ENCODE results near the gene MED1. TPM values are rescaled to one million over a fixed set of nuclear protein-coding genes. Genes with fewer than 3 reads are reported as not detected.
"Not testable (repeated sequence)": the region's sequence is repeated elsewhere in the genome, so short reads cannot be mapped to it uniquely, and the experiment has no call there.

MED1 gene
- total and polyA plus RNA-seq, 2 donors (not counting 1 experiment from before 2014, with no cell fraction given), result 13.1 to 59.1 TPM

GRCh38 chr17:39380144-39380543, 70.9 kb downstream of the MED1 start:
- H3K9ac ChIP-seq (ENCODE audit: low read length), result no peak overlapping the region
- H3K79me2 ChIP-seq (ENCODE audit: control insufficient read depth, insufficient read depth, low read length), result peaks cover 88% of the 10 kb centered on the region
- WGBS (ENCODE audit: insufficient coverage), result 77% methylated on average over 1 of the region's 2 CpGs
- TF ChIP-seq CTCF (IDR thresholded peaks at IDR 0.05) (no peak), EZH2 (IDR thresholded peaks at IDR 0.05; ENCODE audit: borderline replicate concordance, insufficient read depth, low read depth, low read length, poor library complexity, severe bottlenecking) (no peak)
- CTCF ChIA-PET, result interaction anchor here (0.6 kb wide), 1 partner anchor 58 kb away, joined by 3 read pairs; no protein-coding TSS in a partner anchor
- Mint-ChIP-seq H3K9me3 (ENCODE audit: insufficient read depth) (no peaks in the 10 kb centered on the region), H3K27ac (no peak overlapping the region), H3K4me3 (no peak overlapping the region), H3K27me3 (no peaks in the 10 kb centered on the region), H3K4me1 (peaks cover 32% of the 10 kb centered on the region)
- H3K4me1 ChIP-seq (ENCODE audit: control insufficient read depth in 2 of 2, insufficient read depth in 2 of 2, low read length in 2 of 2), result peaks cover 6% of the 10 kb centered on the region in 2 donors
- no peak overlapping the region for H2AFZ ChIP-seq (ENCODE audit: insufficient read depth, low read depth, low read length, poor library complexity, severe bottlenecking)
- no peaks in the 10 kb centered on the region for H3K36me3 ChIP-seq (replicated peaks in 1 of 2; ENCODE audit: control extremely low read depth in 1 of 2, control insufficient read depth in 1 of 2, extremely low read depth in 1 of 2, insufficient read depth in 2 of 2, low read length in 1 of 2)
- intact Hi-C loops (cut with micrococcal nuclease), result no loop called here
- POLR2A ChIA-PET, result no interaction called here
- no peak overlapping the region for H3K4me3 ChIP-seq (ENCODE audit: control extremely low read depth in 1 of 5, extremely low read depth in 1 of 5, insufficient read depth in 1 of 5, low read depth in 2 of 5, low read length in 4 of 5)
- peaks cover 55% of the 10 kb centered on the region for H4K20me1 ChIP-seq (ENCODE audit: control insufficient read depth, insufficient read depth, low read length, poor library complexity, severe bottlenecking)
- no peak overlapping the region for H3K4me2 ChIP-seq (replicated peaks; ENCODE audit: low read depth, low read length, poor library complexity, severe bottlenecking)
- DNase-seq (no peak), ATAC-seq (ENCODE audit: low read depth) (no peak)
- no peaks in the 10 kb centered on the region for H3K9me3 ChIP-seq (ENCODE audit: control extremely low read depth in 1 of 3, control insufficient read depth in 2 of 3, insufficient read depth in 1 of 3, low read length in 2 of 3)
- no peak overlapping the region for H3K27ac ChIP-seq (ENCODE audit: low read length in 2 of 2)
- no peaks in the 10 kb centered on the region for H3K27me3 ChIP-seq (replicated peaks in 1 of 4; ENCODE audit: control extremely low read depth in 1 of 4, control insufficient read depth in 3 of 4, insufficient read depth in 4 of 4, low read length in 3 of 4)

- H3K27me3 ChIP-seq (replicated peaks in 1 of 4; ENCODE audit: control extremely low read depth in 1 of 4, control insufficient read depth in 3 of 4, insufficient read depth in 4 of 4, low read length in 3 of 4), result no peaks in the 10 kb centered on the region
- H3K9me3 Mint-ChIP-seq (ENCODE audit: insufficient read depth), result no peaks in the 10 kb centered on the region
- H4K20me1 ChIP-seq (ENCODE audit: control insufficient read depth, insufficient read depth, low read length, poor library complexity, severe bottlenecking), result peaks cover 62% of the 10 kb centered on the region
- no peak overlapping the region for H2AFZ ChIP-seq (ENCODE audit: insufficient read depth, low read depth, low read length, poor library complexity, severe bottlenecking)
- H3K27me3 Mint-ChIP-seq, result no peaks in the 10 kb centered on the region
- H3K4me1 ChIP-seq (ENCODE audit: control insufficient read depth in 2 of 2, insufficient read depth in 2 of 2, low read length in 2 of 2), result peaks cover 6% of the 10 kb centered on the region in 2 donors
- H3K79me2 ChIP-seq (ENCODE audit: control insufficient read depth, insufficient read depth, low read length), result peaks cover 97% of the 10 kb centered on the region
- no peaks in the 10 kb centered on the region for H3K36me3 ChIP-seq (replicated peaks in 1 of 2; ENCODE audit: control extremely low read depth in 1 of 2, control insufficient read depth in 1 of 2, extremely low read depth in 1 of 2, insufficient read depth in 2 of 2, low read length in 1 of 2)
- H3K27ac Mint-ChIP-seq, result no peak overlapping the region
- H3K4me1 Mint-ChIP-seq, result peaks cover 31% of the 10 kb centered on the region
- no peak for TF ChIP-seq EZH2 (IDR thresholded peaks at IDR 0.05; ENCODE audit: borderline replicate concordance, insufficient read depth, low read depth, low read length, poor library complexity, severe bottlenecking)
- no peak for TF ChIP-seq CTCF (IDR thresholded peaks at IDR 0.05)
- WGBS (ENCODE audit: insufficient coverage), result 57% methylated on average over 1 of the region's 2 CpGs
- H3K4me3 ChIP-seq (ENCODE audit: control extremely low read depth in 1 of 5, extremely low read depth in 1 of 5, insufficient read depth in 1 of 5, low read depth in 2 of 5, low read length in 4 of 5), result no peak overlapping the region
- no peak for ATAC-seq (ENCODE audit: low read depth)
- no peak overlapping the region for H3K4me3 Mint-ChIP-seq
- no peak for DNase-seq
- ChIA-PET CTCF (interaction anchor here (0.8 to 1.0 kb wide), 3 partner anchors 11 to 170 kb away, joined by 3 read pairs; no protein-coding TSS in a partner anchor), POLR2A (no interaction called here)
- no peak overlapping the region for H3K9ac ChIP-seq (ENCODE audit: low read length)
- no peak overlapping the region for H3K4me2 ChIP-seq (replicated peaks; ENCODE audit: low read depth, low read length, poor library complexity, severe bottlenecking)
- no peaks in the 10 kb centered on the region for H3K9me3 ChIP-seq (ENCODE audit: control extremely low read depth in 1 of 3, control insufficient read depth in 2 of 3, insufficient read depth in 1 of 3, low read length in 2 of 3)
- intact Hi-C loops (cut with micrococcal nuclease), result no loop called here
- H3K27ac ChIP-seq (ENCODE audit: low read length in 2 of 2), result no peak overlapping the region
Measured at GRCh38 chr17:39376434-39376833, 74.6 kb downstream of the MED1 start.

GRCh38 chr17:39367805-39368204, 83.3 kb downstream of the MED1 start:
- intact Hi-C loops (cut with micrococcal nuclease); POLR2A ChIA-PET; H3K27me3 Mint-ChIP-seq; H3K9me3 ChIP-seq (ENCODE audit: control extremely low read depth in 1 of 3, control insufficient read depth in 2 of 3, insufficient read depth in 1 of 3, low read length in 2 of 3); H3K27me3 ChIP-seq (replicated peaks in 1 of 4; ENCODE audit: control extremely low read depth in 1 of 4, control insufficient read depth in 3 of 4, insufficient read depth in 4 of 4, low read length in 3 of 4); H2AFZ ChIP-seq (ENCODE audit: insufficient read depth, low read depth, low read length, poor library complexity, severe bottlenecking); H3K27ac ChIP-seq (ENCODE audit: low read length in 2 of 2); H3K9ac ChIP-seq (ENCODE audit: low read length); H3K36me3 ChIP-seq (replicated peaks in 1 of 2; ENCODE audit: control extremely low read depth in 1 of 2, control insufficient read depth in 1 of 2, extremely low read depth in 1 of 2, insufficient read depth in 2 of 2, low read length in 1 of 2); H3K4me3 Mint-ChIP-seq; H3K4me1 Mint-ChIP-seq; H3K9me3 Mint-ChIP-seq (ENCODE audit: insufficient read depth); H3K4me1 ChIP-seq (ENCODE audit: control insufficient read depth in 2 of 2, insufficient read depth in 2 of 2, low read length in 2 of 2); H3K4me3 ChIP-seq (ENCODE audit: control extremely low read depth in 1 of 5, extremely low read depth in 1 of 5, insufficient read depth in 1 of 5, low read depth in 2 of 5, low read length in 4 of 5); H3K27ac Mint-ChIP-seq; ATAC-seq (ENCODE audit: low read depth); DNase-seq; H3K4me2 ChIP-seq (replicated peaks; ENCODE audit: low read depth, low read length, poor library complexity, severe bottlenecking); CTCF ChIA-PET: not testable (repeated sequence)
- peaks cover 28% of the 10 kb centered on the region for H4K20me1 ChIP-seq (ENCODE audit: control insufficient read depth, insufficient read depth, low read length, poor library complexity, severe bottlenecking)
- peaks cover 70% of the 10 kb centered on the region for H3K79me2 ChIP-seq (ENCODE audit: control insufficient read depth, insufficient read depth, low read length)
- WGBS (ENCODE audit: insufficient coverage), result no CpG with 5 or more reads among the region's 4 CpGs
